Bladder microvascular endothelial cell (primary cell): ENCODE measurements around the gene RGPD3. TPM values are rescaled to one million over a fixed set of nuclear protein-coding genes. Genes with fewer than 3 reads are reported as not detected.

Experiments used
- total RNA-seq: library from RNA; depleted of rRNA; stranded (reverse); fragments of >200 nt; gene quantifications from 2 replicates; pipeline ENCODE4 v1.2.3, GENCODE V29; 2014

RGPD3 gene
- total RNA-seq = under 0.01 and 0.19 TPM in 2 replicates

GRCh38 chr2:106468107-106468506, at the start of gene RGPD3:
Gene RGPD3 (minus strand): TSS chr2:106468413. CDS start chr2:106468288, 125 bp downstream.

GRCh38 chr2:106486551-106487385, 18.6 kb upstream of the RGPD3 start, which contains the start of gene CD8B2:
Gene CD8B2 (plus strand): TSS chr2:106487364. CDS start chr2:106487427, 63 bp downstream.

Other genes starting within 250 kb of the RGPD3 start
- gene CD8B2, start 19.0 kb upstream of the RGPD3 start, total RNA-seq = not detected in 2 replicates